Fibroblast of skin of scalp (primary cell): ENCODE measurements around the gene UTP14C.
A peak's percentile ranks its signal among the peaks of the same experiment; 100 is the strongest.
"Not testable (repeated sequence)": the region's sequence is repeated elsewhere in the genome, so short reads cannot be mapped to it uniquely, and the experiment has no call there.

Experiments
- DNase-seq: peaks from one replicate; pipeline ENCODE4 v3.0.0-alpha.2; 2013

UTP14C gene

GRCh38 chr13:52003541-52003940 is 20.9 kb upstream of the UTP14C start:
- DNase-seq, result no peak

- no peak for DNase-seq
These were observed 19.9 kb upstream of the UTP14C start for GRCh38 chr13:52004511-52005170.

- no peak for DNase-seq
These were observed 18.5 kb upstream of the UTP14C start for GRCh38 chr13:52005841-52006522.

- no peak for DNase-seq
These were observed 17.8 kb upstream of the UTP14C start for GRCh38 chr13:52006523-52007245.

GRCh38 chr13:52009946-52010345 is 14.5 kb upstream of the UTP14C start:
- no peak for DNase-seq

GRCh38 chr13:52010890-52011631 is 13.4 kb upstream of the UTP14C start, which contains the start of gene ATP7B:
TSS of gene ATP7B (minus strand) at chr13:52011450. CDS start at chr13:52011337, 113 bp downstream.
- no peak for DNase-seq

- peak; percentile 98 for DNase-seq
These were observed 12.6 kb upstream of the UTP14C start, which contains the start of gene ALG11 for GRCh38 chr13:52011632-52012511. TSS of gene ALG11 (plus strand) at chr13:52012398. CDS start at chr13:52012419, 21 bp downstream.

GRCh38 chr13:52012512-52012836 is 12.0 kb upstream of the UTP14C start:
- no peak for DNase-seq

GRCh38 chr13:52016296-52016695 is 8.2 kb upstream of the UTP14C start:
- DNase-seq, result no peak

GRCh38 chr13:52020191-52020590 is 4.3 kb upstream of the UTP14C start:
- DNase-seq, result no peak

- no peak for DNase-seq
These were observed 2.1 kb upstream of the UTP14C start for GRCh38 chr13:52022356-52022755.

GRCh38 chr13:52025475-52026245 is 1.2 kb downstream of the UTP14C start:
- DNase-seq, result no peak

- DNase-seq, result no peak
These were observed 1.7 kb downstream of the UTP14C start for GRCh38 chr13:52026246-52026626.

- DNase-seq, result no peak
These were observed 3.3 kb downstream of the UTP14C start for GRCh38 chr13:52027832-52028231.

GRCh38 chr13:52029569-52029968 is 5.1 kb downstream of the UTP14C start:
- no peak for DNase-seq

GRCh38 chr13:52030401-52030800 is 5.9 kb downstream of the UTP14C start:
- DNase-seq, result not testable (repeated sequence)

- DNase-seq, result no peak
These were observed 8.5 kb downstream of the UTP14C start for GRCh38 chr13:52033039-52033438.

- DNase-seq, result no peak
These were observed 10.2 kb downstream of the UTP14C start for GRCh38 chr13:52034616-52035226.

- DNase-seq, result no peak
These were observed 11.5 kb downstream of the UTP14C start for GRCh38 chr13:52036037-52036436.

GRCh38 chr13:52043675-52044074 is 19.2 kb downstream of the UTP14C start:
- no peak for DNase-seq

- no peak for DNase-seq
These were observed 23.0 kb downstream of the UTP14C start for GRCh38 chr13:52047463-52047862.
